Progenitor cell of endocrine pancreas (in vitro differentiated cells): ENCODE data around the gene RNASE11. TPM values are rescaled to one million over a fixed set of nuclear protein-coding genes. Genes with fewer than 3 reads are reported as not detected.

ENCODE experiments used
- DNase-seq: peaks from one replicate; pipeline ENCODE4 v3.0.0; 2021; ENCODE audit warnings: low spot score; ENCODE audit not compliant: unreplicated experiment
- H3K27ac Mint-ChIP-seq: 2 replicates; pipeline ENCODE4 v1.8.0; 2021; ENCODE audit warnings: mild to moderate bottlenecking, moderate library complexity, mixed read lengths
- H3K27me3 Mint-ChIP-seq: 2 replicates; pipeline ENCODE4 v1.8.0; 2021; ENCODE audit warnings: mixed read lengths
- H3K36me3 Mint-ChIP-seq: 2 replicates; pipeline ENCODE4 v1.8.0; 2022; ENCODE audit warnings: mixed read lengths; ENCODE audit not compliant: insufficient read depth
- H3K4me1 Mint-ChIP-seq: 2 replicates; pipeline ENCODE4 v1.8.0; 2021; ENCODE audit warnings: low read depth, mixed read lengths
- H3K4me3 Mint-ChIP-seq: 2 replicates; pipeline ENCODE4 v1.8.0; 2021; ENCODE audit warnings: low read depth, mild to moderate bottlenecking, moderate library complexity, mixed read lengths
- H3K9me3 Mint-ChIP-seq: 2 replicates; pipeline ENCODE4 v1.8.0; 2021; ENCODE audit warnings: low read depth, mixed read lengths
- total RNA-seq: library from RNA; stranded (reverse); gene quantifications from 2 replicates; pipeline ENCODE4 v1.2.1, GENCODE V29; 2021
- TF ChIP-seq, protein P1 (sequence below): fragments of 200-600 bp; sonication (generic); IDR thresholded peaks from one replicate; pipeline ENCODE4 v1.5.0; 2021; ENCODE audit warnings: antibody characterized with exemption, mild to moderate bottlenecking; ENCODE audit not compliant: unreplicated experiment

The RNASE11 gene
- total RNA-seq, 1 donor from 2014 or later: not detected

DNA sequence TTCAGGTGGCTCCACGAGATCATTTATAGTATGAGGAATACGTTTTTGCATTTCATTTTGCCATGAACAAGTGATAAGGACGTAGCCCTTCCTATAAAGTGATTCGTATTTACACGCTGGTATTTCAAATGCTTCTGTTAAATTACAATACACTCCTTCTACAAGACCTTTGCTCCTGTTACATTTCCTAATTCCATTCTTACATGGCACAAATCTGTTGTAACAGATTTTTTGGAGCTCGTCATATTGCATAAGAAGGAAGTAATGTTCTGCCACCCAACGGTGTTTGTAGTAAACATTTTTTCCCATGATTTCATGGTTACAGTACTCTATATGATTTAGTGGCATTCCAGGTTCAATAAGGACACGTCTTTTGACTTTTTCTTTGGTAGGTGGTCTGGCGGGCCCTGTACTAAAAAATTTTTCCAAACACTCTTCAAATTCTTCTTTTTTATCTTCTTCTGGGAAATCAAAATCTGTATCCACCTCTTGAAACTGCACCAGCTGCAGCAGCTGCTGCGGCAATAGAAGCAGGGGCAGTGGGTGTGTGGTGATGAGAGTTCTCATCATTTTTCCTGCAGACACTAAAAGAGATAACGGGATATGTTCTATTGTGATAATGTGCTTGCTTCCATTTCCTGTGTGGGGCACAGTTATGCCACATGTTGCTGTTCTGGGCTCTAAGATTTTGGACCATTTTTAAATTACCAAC is 31.1 kb downstream of the RNASE11 start:
- Mint-ChIP-seq H3K27me3 (no peaks in the 10 kb centered on the region), H3K4me3 (no peak overlapping the region), H3K9me3 (no peaks in the 10 kb centered on the region), H3K27ac (peak overlapping the region; percentile 44), H3K4me1 (peaks cover 21% of the 10 kb centered on the region), H3K36me3 (no peaks in the 10 kb centered on the region)
- TF ChIP-seq, protein P1, sequence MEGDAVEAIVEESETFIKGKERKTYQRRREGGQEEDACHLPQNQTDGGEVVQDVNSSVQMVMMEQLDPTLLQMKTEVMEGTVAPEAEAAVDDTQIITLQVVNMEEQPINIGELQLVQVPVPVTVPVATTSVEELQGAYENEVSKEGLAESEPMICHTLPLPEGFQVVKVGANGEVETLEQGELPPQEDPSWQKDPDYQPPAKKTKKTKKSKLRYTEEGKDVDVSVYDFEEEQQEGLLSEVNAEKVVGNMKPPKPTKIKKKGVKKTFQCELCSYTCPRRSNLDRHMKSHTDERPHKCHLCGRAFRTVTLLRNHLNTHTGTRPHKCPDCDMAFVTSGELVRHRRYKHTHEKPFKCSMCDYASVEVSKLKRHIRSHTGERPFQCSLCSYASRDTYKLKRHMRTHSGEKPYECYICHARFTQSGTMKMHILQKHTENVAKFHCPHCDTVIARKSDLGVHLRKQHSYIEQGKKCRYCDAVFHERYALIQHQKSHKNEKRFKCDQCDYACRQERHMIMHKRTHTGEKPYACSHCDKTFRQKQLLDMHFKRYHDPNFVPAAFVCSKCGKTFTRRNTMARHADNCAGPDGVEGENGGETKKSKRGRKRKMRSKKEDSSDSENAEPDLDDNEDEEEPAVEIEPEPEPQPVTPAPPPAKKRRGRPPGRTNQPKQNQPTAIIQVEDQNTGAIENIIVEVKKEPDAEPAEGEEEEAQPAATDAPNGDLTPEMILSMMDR: no peak
- DNase-seq: no peak

DNA sequence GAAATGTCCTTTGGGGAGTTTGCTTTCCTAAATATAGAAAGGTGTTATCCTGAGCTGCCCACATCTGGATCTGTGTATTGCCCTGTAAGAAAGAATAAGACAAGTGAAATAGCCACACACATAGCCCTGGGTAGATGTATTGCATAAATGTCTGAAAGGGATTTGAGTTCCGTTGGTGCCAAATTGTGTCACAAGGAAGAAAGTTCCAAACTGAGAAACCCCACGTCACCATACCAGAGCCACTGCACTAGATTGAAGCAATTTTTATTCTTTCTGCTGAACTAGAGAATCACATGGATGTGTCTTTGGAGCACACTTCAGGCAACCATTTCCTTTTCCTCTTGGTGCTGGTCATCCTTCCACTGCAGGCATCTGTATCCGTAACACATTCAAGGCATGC is 32.0 kb downstream of the RNASE11 start:
- TF ChIP-seq, protein P1: no peak
- H3K27ac Mint-ChIP-seq: no peak overlapping the region
- no peak overlapping the region for H3K4me3 Mint-ChIP-seq
- no peak for DNase-seq
- no peaks in the 10 kb centered on the region for H3K36me3 Mint-ChIP-seq
- H3K9me3 Mint-ChIP-seq: no peaks in the 10 kb centered on the region
- H3K4me1 Mint-ChIP-seq: peaks cover 21% of the 10 kb centered on the region
- no peaks in the 10 kb centered on the region for H3K27me3 Mint-ChIP-seq

DNA sequence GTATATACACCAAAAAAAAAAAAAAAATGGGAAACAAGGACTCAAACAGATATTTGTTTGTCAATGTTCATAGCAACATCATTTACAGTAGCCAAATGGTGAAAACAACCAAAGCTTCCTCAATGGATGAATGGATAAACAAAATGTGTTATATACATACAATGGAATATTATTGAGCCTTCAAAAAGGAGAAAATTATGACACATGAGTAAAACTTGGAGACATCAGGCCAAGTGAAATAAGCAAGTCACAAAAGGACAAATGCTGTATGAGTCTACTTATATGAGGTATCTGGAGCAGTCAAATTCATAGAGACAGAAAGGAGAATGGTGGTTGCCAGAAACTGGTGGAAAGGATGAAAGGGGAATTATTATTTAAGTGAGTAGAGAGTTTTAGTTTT is 34.8 kb downstream of the RNASE11 start:
- H3K36me3 Mint-ChIP-seq: no peaks in the 10 kb centered on the region
- no peaks in the 10 kb centered on the region for H3K27me3 Mint-ChIP-seq
- H3K4me1 Mint-ChIP-seq: peaks cover 11% of the 10 kb centered on the region
- H3K9me3 Mint-ChIP-seq: no peaks in the 10 kb centered on the region
- H3K27ac Mint-ChIP-seq: no peak overlapping the region
- DNase-seq: no peak
- TF ChIP-seq, protein P1: no peak
- no peak overlapping the region for H3K4me3 Mint-ChIP-seq

DNA sequence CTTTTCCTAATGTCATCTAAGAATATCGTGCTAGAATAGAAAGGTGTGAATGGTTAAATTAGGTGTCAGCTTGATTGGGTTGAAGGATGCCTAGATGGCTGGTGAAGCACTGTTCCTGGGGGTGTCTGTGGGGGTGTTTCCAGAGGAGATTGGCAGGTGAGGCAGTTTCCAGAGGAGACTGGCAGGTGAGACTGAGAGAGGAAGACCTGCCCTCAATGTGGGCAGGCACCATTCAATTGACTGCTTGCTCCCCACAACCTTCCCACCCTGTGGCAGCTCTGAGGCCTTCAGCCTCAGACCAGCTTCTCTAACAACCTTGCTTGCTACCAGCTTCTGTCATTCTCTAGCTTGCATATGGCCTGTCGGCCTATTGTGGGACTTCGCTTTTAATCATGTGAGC is 36.2 kb downstream of the RNASE11 start:
- Mint-ChIP-seq H3K4me1 (peaks cover 9% of the 10 kb centered on the region), H3K27me3 (no peaks in the 10 kb centered on the region), H3K36me3 (no peaks in the 10 kb centered on the region), H3K9me3 (no peaks in the 10 kb centered on the region), H3K27ac (no peak overlapping the region), H3K4me3 (no peak overlapping the region)
- TF ChIP-seq, protein P1: no peak
- DNase-seq: no peak

DNA sequence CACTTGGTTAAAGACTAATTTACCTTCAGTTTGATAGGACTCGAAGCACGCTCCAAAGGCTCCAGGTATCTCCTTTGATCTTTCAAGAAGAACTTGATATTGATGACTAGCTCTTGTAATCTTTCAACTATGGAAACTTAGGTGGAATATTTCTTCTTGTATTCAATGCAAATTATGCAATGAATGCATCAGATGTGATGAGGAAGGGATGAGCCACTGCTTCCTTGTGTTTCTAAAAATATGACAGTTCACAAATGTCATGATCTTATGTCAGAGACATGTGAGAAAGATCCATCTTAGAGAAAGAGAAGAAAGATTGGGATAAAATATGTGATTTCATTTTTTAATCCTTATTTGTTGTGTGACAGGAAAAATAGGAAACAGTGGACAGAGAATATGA is 36.9 kb downstream of the RNASE11 start:
- Mint-ChIP-seq H3K27me3 (no peaks in the 10 kb centered on the region), H3K4me3 (no peak overlapping the region), H3K9me3 (no peaks in the 10 kb centered on the region), H3K4me1 (peaks cover 10% of the 10 kb centered on the region), H3K27ac (no peak overlapping the region), H3K36me3 (no peaks in the 10 kb centered on the region)
- TF ChIP-seq, protein P1: no peak
- no peak for DNase-seq
